CD14-positive monocyte (primary cell): ENCODE measurements around the gene CYTH4. TPM values are rescaled to one million over a fixed set of nuclear protein-coding genes. Genes with fewer than 3 reads are reported as not detected.

Experiments
- DNase-seq, 3 donors: peaks; one replicate each; pipeline ENCODE4 v3.0.0-alpha.2; 2011 to 2022
- H2AFZ ChIP-seq: 2 replicates; pipeline ENCODE4 v1.6.0; 2012; ENCODE audit warnings: mild to moderate bottlenecking, low read depth, low read length, inconsistent platforms; ENCODE audit not compliant: insufficient read depth, poor library complexity, severe bottlenecking
- H3K27ac ChIP-seq, 2 donors: 1 replicate in 1 of 2; 2 replicates in 1 of 2; pipeline ENCODE4 v1.5.1; 2012 to 2013; ENCODE audit warnings: low read length in 2 of 2, control low read depth in 1 of 2, inconsistent platforms in 1 of 2, low read depth in 1 of 2, mild to moderate bottlenecking in 1 of 2
- H3K27me3 ChIP-seq, 2 donors: one replicate each; pipeline versions ENCODE4 v1.6.0 to v1.6.1; 2011 to 2013; ENCODE audit warnings: low read length in 2 of 2; ENCODE audit not compliant: control insufficient read depth in 2 of 2, insufficient read depth in 2 of 2
- H3K36me3 ChIP-seq, 2 donors: replicated peaks in 1 of 2; 1 replicate in 1 of 2; 2 replicates in 1 of 2; pipeline versions ENCODE4 v1.5.1 to v1.6.1; 2012 to 2013; ENCODE audit warnings: low read length in 2 of 2, control low read depth in 1 of 2, inconsistent platforms in 1 of 2, mild to moderate bottlenecking in 1 of 2; ENCODE audit not compliant: insufficient read depth in 2 of 2, control insufficient read depth in 1 of 2
- H3K4me1 ChIP-seq, 2 donors: 1 replicate in 1 of 2; 2 replicates in 1 of 2; pipeline versions ENCODE4 v1.5.1 to v1.6.1; 2012 to 2013; ENCODE audit warnings: low read length in 2 of 2, control low read depth in 1 of 2, inconsistent platforms in 1 of 2, mild to moderate bottlenecking in 1 of 2, moderate library complexity in 1 of 2; ENCODE audit not compliant: insufficient read depth in 2 of 2, control insufficient read depth in 1 of 2
- H3K4me2 ChIP-seq: replicated peaks from 2 replicates; pipeline ENCODE3; 2012; ENCODE audit warnings: low read length, moderate library complexity, mild to moderate bottlenecking; ENCODE audit not compliant: poor library complexity, severe bottlenecking; ENCODE audit errors: extremely low read depth
- H3K4me3 ChIP-seq, 3 experiments: fragments of 200-600 bp in 1 of 3; sonication (generic) in 1 of 3; replicated peaks in 1 of 3; 1 replicate in 2 of 3; 2 replicates in 1 of 3; pipeline ENCODE4 v1.5.1; 2011 to 2013; ENCODE audit warnings: low read length in 3 of 3, mild to moderate bottlenecking in 3 of 3, control low read depth in 2 of 3, low read depth in 2 of 3, inconsistent platforms in 1 of 3, moderate library complexity in 1 of 3
- H3K79me2 ChIP-seq: 2 replicates; pipeline ENCODE4 v1.6.0; 2012; ENCODE audit warnings: mild to moderate bottlenecking, control low read depth, inconsistent platforms, low read length, moderate library complexity; ENCODE audit not compliant: insufficient read depth
- H3K9ac ChIP-seq: 2 replicates; pipeline ENCODE4 v1.6.0; 2017; ENCODE audit warnings: low read length, mild to moderate bottlenecking; ENCODE audit not compliant: insufficient read depth, poor library complexity, severe bottlenecking
- H3K9me3 ChIP-seq, 2 donors: replicated peaks in 1 of 2; 1 replicate in 1 of 2; 2 replicates in 1 of 2; pipeline versions ENCODE4 v1.5.1 to v1.6.1; 2012 to 2013; ENCODE audit warnings: low read length in 2 of 2, control low read depth in 1 of 2; ENCODE audit not compliant: control insufficient read depth in 1 of 2, insufficient read depth in 1 of 2
- H4K20me1 ChIP-seq: 2 replicates; pipeline ENCODE4 v1.6.0; 2012; ENCODE audit warnings: mild to moderate bottlenecking, low read length, control low read depth, moderate library complexity; ENCODE audit not compliant: insufficient read depth
- H3K27ac Mint-ChIP-seq, 7 donors: one replicate each; pipeline ENCODE4 v1.8.0; 2020; ENCODE audit warnings: mild to moderate bottlenecking in 7 of 7, mixed read lengths in 7 of 7, moderate library complexity in 6 of 7, inconsistent platforms in 2 of 7
- H3K27me3 Mint-ChIP-seq, 3 donors: one replicate each; pipeline ENCODE4 v1.8.0; 2021 to 2022; ENCODE audit warnings: low read depth in 3 of 3, mild to moderate bottlenecking in 3 of 3, mixed read lengths in 3 of 3, moderate library complexity in 3 of 3, inconsistent platforms in 1 of 3
- H3K36me3 Mint-ChIP-seq, 2 donors: one replicate each; pipeline ENCODE4 v1.8.0; 2020; ENCODE audit warnings: mixed read lengths in 2 of 2, inconsistent platforms in 1 of 2, mild to moderate bottlenecking in 1 of 2
- H3K4me1 Mint-ChIP-seq: one replicate; pipeline ENCODE4 v1.8.0; 2020; ENCODE audit warnings: mild to moderate bottlenecking, mixed read lengths
- H3K4me3 Mint-ChIP-seq, 2 donors: one replicate each; pipeline ENCODE4 v1.8.0; 2020; ENCODE audit warnings: mild to moderate bottlenecking in 2 of 2, mixed read lengths in 2 of 2, moderate library complexity in 1 of 2
- H3K9me3 Mint-ChIP-seq, 7 donors: one replicate each; pipeline ENCODE4 v1.8.0; 2020 to 2022; ENCODE audit warnings: mixed read lengths in 7 of 7, mild to moderate bottlenecking in 6 of 7, moderate library complexity in 6 of 7, inconsistent platforms in 2 of 7
- WGBS: methylation state at CpG from one replicate; pipeline ENCODE4 v1.1.5; 2013; ENCODE audit warnings: missing lambda C conversion rate; ENCODE audit not compliant: insufficient coverage; 5-methylcytosine and 5-hydroxymethylcytosine counted together
- intact Hi-C, 2 donors: fragments of 100-400 bp; cut with micrococcal nuclease; formaldehyde crosslinking; loops; one replicate each; pipeline versions ENCODE4 v1.15.0 to v1.15.1; 2023
- polyA plus RNA-seq, 3 donors: library from polyadenylated mRNA; depleted of rRNA in 1 of 3; unstranded in 2 of 3; stranded (reverse) in 1 of 3; fragments of 300-500 nt in 2 of 3; fragments of >200 nt in 1 of 3; fragmentation: Illumina TruSeq in 2 of 3; gene quantifications; 1 replicate in 2 of 3; 2 replicates in 1 of 3; pipeline ENCODE4 v1.2.3, GENCODE V29; 2012 to 2021
- TF ChIP-seq, protein P1 (sequence below): fragments of 200-600 bp; IDR thresholded peaks from one replicate; pipeline ENCODE4 v1.8.0; 2022; ENCODE audit warnings: antibody characterized with exemption, mild to moderate bottlenecking

CYTH4 gene
- polyA plus RNA-seq, 3 donors: 51.0 to 254 (median 70.0) TPM

DNA sequence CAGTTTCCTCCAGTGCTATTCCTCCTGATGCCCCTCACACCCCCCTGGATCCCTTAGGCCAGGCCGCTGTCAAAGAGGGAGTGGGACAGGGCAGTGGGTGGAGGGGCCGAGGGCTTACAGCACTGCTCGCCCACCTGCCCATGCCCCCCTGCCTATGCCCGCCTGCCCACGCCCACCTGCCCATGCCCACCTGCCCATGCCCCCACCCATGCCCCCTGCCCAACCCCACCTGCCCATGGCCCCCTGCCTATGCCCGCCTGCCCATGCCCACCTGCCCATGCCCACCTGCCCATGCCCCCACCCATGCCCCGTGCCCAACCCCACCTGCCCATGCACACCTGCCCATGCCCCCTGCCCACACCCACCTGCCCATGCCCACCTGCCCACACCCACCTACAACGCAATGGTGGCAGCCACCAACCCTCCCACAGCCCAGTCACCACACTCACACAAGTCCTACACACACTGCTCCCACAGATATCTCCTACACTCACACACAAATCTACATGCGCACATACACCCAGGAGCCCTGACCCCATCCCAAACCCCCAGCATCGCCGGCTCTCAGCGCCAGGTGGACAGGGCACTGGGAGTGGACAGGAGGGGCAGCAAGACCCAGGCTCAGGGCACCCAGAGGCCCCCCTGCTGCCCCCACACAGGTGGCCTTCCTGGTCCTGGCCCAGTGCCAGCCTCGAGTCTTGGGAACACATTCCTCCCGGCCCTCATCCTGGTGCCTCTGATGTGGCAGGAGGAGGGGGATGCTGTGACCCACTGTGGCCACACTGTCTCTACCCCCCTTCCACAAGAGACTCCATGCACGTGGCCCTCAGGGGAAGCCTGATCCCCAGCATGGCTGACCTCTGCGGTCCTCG is 61.8 kb downstream of the CYTH4 start:
- H3K79me2 ChIP-seq: no peaks in the 10 kb centered on the region
- H3K27me3 Mint-ChIP-seq: peaks cover 12 to 25% (median 13%) of the 10 kb centered on the region in 3 donors
- no peak overlapping the region for H3K4me3 ChIP-seq
- no peak overlapping the region for H3K9ac ChIP-seq
- H3K9me3 Mint-ChIP-seq: no peaks in the 10 kb centered on the region
- H3K4me2 ChIP-seq: no peak overlapping the region
- no peak for DNase-seq
- H2AFZ ChIP-seq: no peak overlapping the region
- intact Hi-C loops: no loop called here
- WGBS: 92% methylated on average over 4 of the region's 17 CpGs
- TF ChIP-seq, protein P1, sequence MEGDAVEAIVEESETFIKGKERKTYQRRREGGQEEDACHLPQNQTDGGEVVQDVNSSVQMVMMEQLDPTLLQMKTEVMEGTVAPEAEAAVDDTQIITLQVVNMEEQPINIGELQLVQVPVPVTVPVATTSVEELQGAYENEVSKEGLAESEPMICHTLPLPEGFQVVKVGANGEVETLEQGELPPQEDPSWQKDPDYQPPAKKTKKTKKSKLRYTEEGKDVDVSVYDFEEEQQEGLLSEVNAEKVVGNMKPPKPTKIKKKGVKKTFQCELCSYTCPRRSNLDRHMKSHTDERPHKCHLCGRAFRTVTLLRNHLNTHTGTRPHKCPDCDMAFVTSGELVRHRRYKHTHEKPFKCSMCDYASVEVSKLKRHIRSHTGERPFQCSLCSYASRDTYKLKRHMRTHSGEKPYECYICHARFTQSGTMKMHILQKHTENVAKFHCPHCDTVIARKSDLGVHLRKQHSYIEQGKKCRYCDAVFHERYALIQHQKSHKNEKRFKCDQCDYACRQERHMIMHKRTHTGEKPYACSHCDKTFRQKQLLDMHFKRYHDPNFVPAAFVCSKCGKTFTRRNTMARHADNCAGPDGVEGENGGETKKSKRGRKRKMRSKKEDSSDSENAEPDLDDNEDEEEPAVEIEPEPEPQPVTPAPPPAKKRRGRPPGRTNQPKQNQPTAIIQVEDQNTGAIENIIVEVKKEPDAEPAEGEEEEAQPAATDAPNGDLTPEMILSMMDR: no peak
- H3K27ac ChIP-seq: no peak overlapping the region
- H3K36me3 ChIP-seq: no peaks in the 10 kb centered on the region
- no peaks in the 10 kb centered on the region for H3K9me3 ChIP-seq
- no peaks in the 10 kb centered on the region for H3K27me3 ChIP-seq
- H3K4me3 Mint-ChIP-seq: no peak overlapping the region
- H3K27ac Mint-ChIP-seq: no peak overlapping the region
- H4K20me1 ChIP-seq: no peaks in the 10 kb centered on the region
- H3K4me1 Mint-ChIP-seq: no peaks in the 10 kb centered on the region
- H3K36me3 Mint-ChIP-seq: no peaks in the 10 kb centered on the region
- no peaks in the 10 kb centered on the region for H3K4me1 ChIP-seq

DNA sequence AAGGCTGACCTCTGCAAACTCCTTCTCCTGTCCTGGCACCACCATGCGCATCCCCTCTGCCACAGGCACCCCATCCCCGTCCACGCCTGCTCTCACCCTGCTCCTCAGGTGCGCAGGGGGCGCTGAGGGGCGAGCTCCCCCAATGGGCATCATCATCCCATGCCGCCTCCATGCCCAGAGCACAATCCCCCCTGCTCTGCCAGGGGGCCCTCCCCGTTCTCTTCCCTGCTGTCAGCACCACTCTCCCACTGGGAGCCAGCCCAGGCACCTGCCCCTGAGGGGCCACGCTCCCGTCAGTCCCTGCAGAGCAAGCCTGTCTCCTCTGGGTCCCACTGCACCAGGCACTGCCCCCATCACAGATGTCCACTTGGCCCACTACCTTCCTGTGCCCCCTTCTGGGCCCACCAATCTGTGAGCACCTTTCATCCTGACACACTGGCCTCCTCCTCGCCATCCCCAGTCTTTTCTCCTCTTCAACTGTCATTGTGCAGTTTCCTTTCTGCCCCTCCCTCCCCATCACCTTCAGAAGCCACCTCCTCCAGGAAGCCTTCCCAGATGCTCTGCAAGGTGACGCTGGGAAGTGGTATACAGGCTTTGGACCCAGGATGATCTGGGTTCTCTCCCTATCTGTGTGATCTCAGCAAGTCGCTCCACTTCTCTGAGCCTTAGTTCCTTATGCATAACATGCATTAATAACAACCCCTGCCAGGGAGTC is 62.6 kb downstream of the CYTH4 start:
- H3K36me3 ChIP-seq: no peaks in the 10 kb centered on the region
- H3K4me1 ChIP-seq: no peaks in the 10 kb centered on the region
- no peaks in the 10 kb centered on the region for H3K9me3 ChIP-seq
- H3K9ac ChIP-seq: no peak overlapping the region
- intact Hi-C loops: no loop called here
- WGBS: 93% methylated on average over 12 of the region's 13 CpGs
- no peaks in the 10 kb centered on the region for H3K79me2 ChIP-seq
- H3K27me3 Mint-ChIP-seq: peaks cover 9 to 19% (median 12%) of the 10 kb centered on the region in 3 donors
- no peaks in the 10 kb centered on the region for H3K36me3 Mint-ChIP-seq
- H2AFZ ChIP-seq: no peak overlapping the region
- TF ChIP-seq, protein P1: no peak
- H3K9me3 Mint-ChIP-seq: no peaks in the 10 kb centered on the region
- H4K20me1 ChIP-seq: no peaks in the 10 kb centered on the region
- H3K4me2 ChIP-seq: no peak overlapping the region
- H3K4me1 Mint-ChIP-seq: no peaks in the 10 kb centered on the region
- no peak overlapping the region for H3K27ac ChIP-seq
- no peak for DNase-seq
- no peak overlapping the region for H3K4me3 Mint-ChIP-seq
- H3K4me3 ChIP-seq: no peak overlapping the region
- no peaks in the 10 kb centered on the region for H3K27me3 ChIP-seq
- no peak overlapping the region for H3K27ac Mint-ChIP-seq
